HepG2 (cell line): ENCODE data around the gene VASN. TPM values are rescaled to one million over a fixed set of nuclear protein-coding genes. Genes with fewer than 3 reads are reported as not detected.

Source experiments
- AKAP8 ChIP-seq: sonication (generic); formaldehyde crosslinking; IDR thresholded peaks from 2 replicates; pipeline ENCODE4 v1.5.1; 2020; ENCODE audit warnings: mild to moderate bottlenecking, missing genetic modification reagents
- ARNT ChIP-seq: fragments of 450-650 bp; IDR thresholded peaks from 2 replicates; pipeline ENCODE4 v1.6.1; 2017
- CENPX ChIP-seq: sonication (generic); formaldehyde crosslinking; IDR thresholded peaks from 2 replicates; pipeline ENCODE4 v1.9.0; 2021; ENCODE audit warnings: mild to moderate bottlenecking, missing genetic modification reagents, moderate library complexity
- DR1 ChIP-seq: sonication (generic); formaldehyde crosslinking; IDR thresholded peaks from 2 replicates; pipeline ENCODE4 v1.8.0; 2021; ENCODE audit warnings: mild to moderate bottlenecking, missing genetic modification reagents, inconsistent platforms
- FOXC1 ChIP-seq: sonication (generic); formaldehyde crosslinking; IDR thresholded peaks from 2 replicates; pipeline ENCODE4 v1.8.0; 2022; ENCODE audit warnings: mild to moderate bottlenecking, missing genetic modification reagents, borderline replicate concordance
- KLF16 ChIP-seq, 2 experiments: sonication (generic) in 1 of 2; formaldehyde crosslinking in 1 of 2; IDR thresholded peaks; 2 replicates each; pipeline versions ENCODE4 v1.6.1 to v1.8.0; 2016 to 2023; ENCODE audit warnings: missing genetic modification reagents in 2 of 2, missing compliant biosample characterization in 1 of 2
- MAF1 ChIP-seq: sonication (generic); formaldehyde crosslinking; IDR thresholded peaks from 2 replicates; pipeline ENCODE4 v1.5.0; 2020; ENCODE audit warnings: missing genetic modification reagents, borderline replicate concordance
- MAFG ChIP-seq: sonication (generic); formaldehyde crosslinking; IDR thresholded peaks from 2 replicates; pipeline ENCODE4 v1.5.1; 2020; ENCODE audit warnings: mild to moderate bottlenecking, missing genetic modification reagents
- MLXIP ChIP-seq: sonication (generic); formaldehyde crosslinking; IDR thresholded peaks from 2 replicates; pipeline ENCODE4 v1.9.0; 2021; ENCODE audit warnings: missing genetic modification reagents, borderline replicate concordance
- NCOA1 ChIP-seq: sonication (generic); formaldehyde crosslinking; IDR thresholded peaks from 2 replicates; pipeline ENCODE4 v1.9.0; 2021; ENCODE audit warnings: missing genetic modification reagents
- PRMT3 ChIP-seq: sonication (generic); formaldehyde crosslinking; IDR thresholded peaks from 2 replicates; pipeline ENCODE4 v1.8.1; 2022; ENCODE audit warnings: low read depth, mild to moderate bottlenecking, moderate library complexity, missing genetic modification reagents, borderline replicate concordance
- RFX3 ChIP-seq: IDR thresholded peaks from 2 replicates; pipeline ENCODE4 v1.6.1; 2016; ENCODE audit warnings: missing biosample characterization, missing genetic modification reagents
- SETDB1 ChIP-seq: sonication (generic); formaldehyde crosslinking; IDR thresholded peaks from 2 replicates; pipeline ENCODE4 v1.5.1; 2020; ENCODE audit warnings: missing genetic modification reagents, mild to moderate bottlenecking, borderline replicate concordance
- SUZ12 ChIP-seq: fragments of 150-350 bp; IDR thresholded peaks from 2 replicates; pipeline ENCODE4 v1.6.1; 2014; ENCODE audit warnings: low read depth, low read length
- TBX2 ChIP-seq: sonication (generic); formaldehyde crosslinking; IDR thresholded peaks from 2 replicates; pipeline ENCODE4 v1.5.0; 2020; ENCODE audit warnings: missing genetic modification reagents, mild to moderate bottlenecking, borderline replicate concordance
- TCF12 ChIP-seq, 2 experiments: fragments of 450-650 bp in 1 of 2; sonication (generic) in 1 of 2; formaldehyde crosslinking in 1 of 2; IDR thresholded peaks; 2 replicates each; pipeline versions ENCODE4 v1.6.1 to v1.8.0; 2017 to 2022; ENCODE audit warnings: antibody characterized with exemption in 1 of 2, mild to moderate bottlenecking in 1 of 2, missing genetic modification reagents in 1 of 2, moderate library complexity in 1 of 2
- TCF7 ChIP-seq: sonication (generic); IDR thresholded peaks from 2 replicates; pipeline ENCODE4 v1.6.1; 2016; ENCODE audit warnings: antibody characterized with exemption, low read depth
- THAP11 ChIP-seq: IDR thresholded peaks from 2 replicates; pipeline ENCODE4 v1.6.1; 2016; ENCODE audit warnings: missing biosample characterization, missing genetic modification reagents
- THRA ChIP-seq: sonication (generic); formaldehyde crosslinking; IDR thresholded peaks from 2 replicates; pipeline ENCODE4 v1.4.0; 2020; ENCODE audit warnings: missing genetic modification reagents, borderline replicate concordance
- ZFP91 ChIP-seq: sonication (generic); formaldehyde crosslinking; IDR thresholded peaks from 2 replicates; pipeline ENCODE4 v1.9.0; 2022; ENCODE audit warnings: missing genetic modification reagents, mild to moderate bottlenecking, borderline replicate concordance
- ZGPAT ChIP-seq: IDR thresholded peaks from 2 replicates; pipeline ENCODE4 v1.6.1; 2016; ENCODE audit warnings: mild to moderate bottlenecking
- ZNF382 ChIP-seq: sonication (generic); formaldehyde crosslinking; IDR thresholded peaks from 2 replicates; pipeline ENCODE4 v1.5.0; 2020; ENCODE audit warnings: missing genetic modification reagents, mild to moderate bottlenecking, borderline replicate concordance
- ZNF562 ChIP-seq: sonication (generic); formaldehyde crosslinking; IDR thresholded peaks from 2 replicates; pipeline ENCODE4 v1.8.0; 2022; ENCODE audit warnings: missing genetic modification reagents, borderline replicate concordance
- polyA plus RNA-seq, 8 experiments: library from polyadenylated mRNA; depleted of rRNA in 3 of 8; stranded (reverse) in 7 of 8; unstranded in 1 of 8; fragments of >200 nt; fragmentation: Illumina TruSeq in 4 of 8; extraction: Trizol in 4 of 8; gene quantifications; 2 replicates each; pipeline versions ENCODE4 v1.2.1 to v1.2.3, GENCODE V29; 2011 to 2016; ENCODE audit warnings: low read depth in 4 of 8, missing spikeins in 1 of 8, mixed read lengths in 1 of 8; ENCODE audit not compliant: insufficient read depth in 1 of 8
- total RNA-seq, 5 experiments: library from RNA; depleted of rRNA; stranded (reverse); fragments of >200 nt; fragmentation: Illumina TruSeq; extraction: Trizol; gene quantifications; 2 replicates each; pipeline ENCODE4 v1.2.3, GENCODE V29; 2016; ENCODE audit warnings: low read depth in 1 of 5

Gene VASN
- total and polyA plus RNA-seq, 2 of the 13 experiments (the other 11 are each of a cell fraction or from before 2014, with no cell fraction given), result 8.4 to 18.2 TPM

- TF ChIP-seq NCOA1 (CRISPR knock-in tag) (no peak), ZGPAT (CRISPR knock-in tag) (peak; percentile 77), MAFG (CRISPR knock-in tag) (no peak), MLXIP (CRISPR knock-in tag) (no peak), DR1 (CRISPR knock-in tag) (peak; percentile 80), TCF7 (no peak), THRA (CRISPR knock-in tag) (peak; percentile 40; the same call in 1 of the 2 replicates), THAP11 (peak; percentile 64), MAF1 (CRISPR knock-in tag) (peak; percentile 72), ZFP91 (CRISPR knock-in tag) (no peak; the same call in none of the 2 replicates), SETDB1 (no peak), FOXC1 (CRISPR knock-in tag) (no peak), CENPX (no peak), ARNT (no peak), RFX3 (no peak), KLF16 (CRISPR knock-in tag; IDR thresholded peaks at IDR 0.05) (peak in 1 of 2 experiments; percentile 49; a peak in 1 of 4 replicates), ZNF382 (no peak), TBX2 (CRISPR knock-in tag) (peak; percentile 64), AKAP8 (CRISPR knock-in tag) (no peak; the same call in 1 of the 2 replicates), SUZ12 (no peak), PRMT3 (no peak), ZNF562 (CRISPR knock-in tag) (no peak), TCF12 (IDR thresholded peaks at IDR 0.05) (no peak), TCF12 (CRISPR knock-in tag; IDR thresholded peaks at IDR 0.05) (no peak; the same call in 1 of the 2 replicates)
Measured at GRCh38 chr16:4328046-4328781, 43.4 kb upstream of the VASN start (continued).
